GM21381 (cell line): ENCODE results near the gene CALHM3.

ENCODE experiments used
- ATAC-seq: cut with Tn5 transposase; IDR thresholded peaks from one replicate; pipeline ENCODE4 v1.9.1; 2021; ENCODE audit warnings: mild to moderate bottlenecking, moderate library complexity; ENCODE audit not compliant: unreplicated experiment

CALHM3 gene

GRCh38 chr10:103475437-103475836 lies 3.6 kb downstream of the CALHM3 start:
- no peak for ATAC-seq

GRCh38 chr10:103474077-103474476 lies 5.0 kb downstream of the CALHM3 start:
- no peak for ATAC-seq

- no peak for ATAC-seq
Observed at GRCh38 chr10:103473261-103473671, 5.8 kb downstream of the CALHM3 start.

- no peak for ATAC-seq
Observed at GRCh38 chr10:103472005-103472404, 7.0 kb downstream of the CALHM3 start.

- peak; percentile 67 for ATAC-seq
Observed at GRCh38 chr10:103470761-103471653, 8.0 kb downstream of the CALHM3 start.

- ATAC-seq, result no peak
Observed at GRCh38 chr10:103469201-103469600, 9.8 kb downstream of the CALHM3 start.

- no peak for ATAC-seq
Observed at GRCh38 chr10:103467406-103467805, 11.6 kb downstream of the CALHM3 start.

GRCh38 chr10:103466734-103467133 lies 12.3 kb downstream of the CALHM3 start:
- ATAC-seq, result no peak

- no peak for ATAC-seq
Observed at GRCh38 chr10:103465411-103466179, 13.4 kb downstream of the CALHM3 start.

- ATAC-seq, result no peak
Observed at GRCh38 chr10:103463499-103463898, 15.5 kb downstream of the CALHM3 start.

GRCh38 chr10:103459615-103460014 lies 19.4 kb downstream of the CALHM3 start:
- no peak for ATAC-seq

GRCh38 chr10:103458720-103459119 lies 20.3 kb downstream of the CALHM3 start, which contains the start of gene CALHM1:
Gene CALHM1, minus strand, starts transcription at chr10:103458900. Its CDS starts 149 bp downstream, at chr10:103458751.
- ATAC-seq, result no peak

GRCh38 chr10:103457896-103458583 lies 21.0 kb downstream of the CALHM3 start:
- ATAC-seq, result no peak

GRCh38 chr10:103457176-103457712 lies 21.8 kb downstream of the CALHM3 start:
- no peak for ATAC-seq

- no peak for ATAC-seq
Observed at GRCh38 chr10:103456074-103456660, 22.9 kb downstream of the CALHM3 start.

- ATAC-seq, result no peak
Observed at GRCh38 chr10:103455235-103455634, 23.8 kb downstream of the CALHM3 start.

GRCh38 chr10:103454026-103454425 lies 25.0 kb downstream of the CALHM3 start:
- no peak for ATAC-seq

- ATAC-seq, result no peak
Observed at GRCh38 chr10:103452506-103453230, 26.4 kb downstream of the CALHM3 start.

- ATAC-seq, result peak; percentile 67
Observed at GRCh38 chr10:103451831-103452505, 27.1 kb downstream of the CALHM3 start, which contains the start of gene CALHM2. Gene CALHM2, minus strand, starts transcription at chr10:103452370. Its CDS starts 2,429 bp downstream, at chr10:103449941.
